ENCODE data around the gene NPY4R2.
"Not testable (repeated sequence)": the region's sequence is repeated elsewhere in the genome, so short reads cannot be mapped to it uniquely, and the experiment has no call there.

NPY4R2 gene

GRCh38 chr10:47933462-47933861 is 15.0 kb downstream of the NPY4R2 start:
- DNase-seq = not testable (repeated sequence)

- DNase-seq = not testable (repeated sequence)
These were observed 18.3 kb downstream of the NPY4R2 start for GRCh38 chr10:47936772-47937228.

GRCh38 chr10:47937634-47938033 is 19.2 kb downstream of the NPY4R2 start:
- not testable (repeated sequence) for DNase-seq

GRCh38 chr10:47940821-47941220 is 22.4 kb downstream of the NPY4R2 start:
- DNase-seq = not testable (repeated sequence)

GRCh38 chr10:47941379-47941778 is 22.9 kb downstream of the NPY4R2 start:
- not testable (repeated sequence) for DNase-seq

- DNase-seq = not testable (repeated sequence)
These were observed 24.0 kb downstream of the NPY4R2 start for GRCh38 chr10:47942351-47943019.

GRCh38 chr10:47943328-47943727 is 24.9 kb downstream of the NPY4R2 start:
- not testable (repeated sequence) for DNase-seq

- not testable (repeated sequence) for DNase-seq
These were observed 29.0 kb downstream of the NPY4R2 start for GRCh38 chr10:47947424-47947823.

- not testable (repeated sequence) for DNase-seq
These were observed 38.7 kb downstream of the NPY4R2 start for GRCh38 chr10:47957158-47957557.

- DNase-seq = not testable (repeated sequence)
These were observed 41.2 kb downstream of the NPY4R2 start for GRCh38 chr10:47959677-47960076.

- DNase-seq = not testable (repeated sequence)
These were observed 42.2 kb downstream of the NPY4R2 start for GRCh38 chr10:47960699-47961098.

GRCh38 chr10:47962785-47963184 is 44.3 kb downstream of the NPY4R2 start:
- DNase-seq = not testable (repeated sequence)

GRCh38 chr10:47964280-47965063 is 46.0 kb downstream of the NPY4R2 start:
- not testable (repeated sequence) for DNase-seq

- not testable (repeated sequence) for DNase-seq
These were observed 50.5 kb downstream of the NPY4R2 start for GRCh38 chr10:47968988-47969387.

- not testable (repeated sequence) for DNase-seq
These were observed 51.6 kb downstream of the NPY4R2 start for GRCh38 chr10:47970047-47970446.

- not testable (repeated sequence) for DNase-seq
These were observed 53.1 kb downstream of the NPY4R2 start for GRCh38 chr10:47971598-47971997.

- not testable (repeated sequence) for DNase-seq
These were observed 53.6 kb downstream of the NPY4R2 start for GRCh38 chr10:47972077-47972476.
